Stimulated activated memory B cell treated with anti-CD40 and anti-IgM and Interleukin-4, amounts not matched to agents 10 μg/mL and 1 μg/mL and 100 μg/mL, for 72 hours (primary cell): ENCODE results near the gene RGN.
A peak's percentile ranks its signal among the peaks of the same experiment; 100 is the strongest.
"Not testable (repeated sequence)": the region's sequence is repeated elsewhere in the genome, so short reads cannot be mapped to it uniquely, and the experiment has no call there.

Source experiments
- ATAC-seq: fragments of 150-1000 bp; cut with Tn5 transposase; 2 replicates; pipeline ENCODE4 v1.10.0; 2021
- H3K27ac Mint-ChIP-seq: one replicate; pipeline ENCODE4 v1.8.0; 2022; ENCODE audit warnings: mild to moderate bottlenecking, mixed read lengths
- H3K27me3 Mint-ChIP-seq: one replicate; pipeline ENCODE4 v1.8.0; 2022; ENCODE audit warnings: mixed read lengths
- H3K36me3 Mint-ChIP-seq: one replicate; pipeline ENCODE4 v1.8.0; 2022; ENCODE audit warnings: mixed read lengths
- H3K4me1 Mint-ChIP-seq: one replicate; pipeline ENCODE4 v1.8.0; 2022; ENCODE audit warnings: mixed read lengths
- H3K4me3 Mint-ChIP-seq: one replicate; pipeline ENCODE4 v1.8.0; 2022; ENCODE audit warnings: mild to moderate bottlenecking, moderate library complexity, mixed read lengths
- H3K9me3 Mint-ChIP-seq: one replicate; pipeline ENCODE4 v1.8.0; 2022; ENCODE audit warnings: mixed read lengths

The RGN gene

GRCh38 chrX:47098338-47099094 lies 20.3 kb downstream of the RGN start:
- Mint-ChIP-seq H3K36me3 (peaks cover 8% of the 10 kb centered on the region), H3K4me3 (no peak overlapping the region), H3K9me3 (no peaks in the 10 kb centered on the region), H3K27me3 (no peaks in the 10 kb centered on the region), H3K4me1 (no peaks in the 10 kb centered on the region), H3K27ac (no peak overlapping the region)
- ATAC-seq: no peak

GRCh38 chrX:47101206-47101605 lies 23.0 kb downstream of the RGN start:
- Mint-ChIP-seq H3K4me1 (no peaks in the 10 kb centered on the region), H3K9me3 (no peaks in the 10 kb centered on the region), H3K27ac (no peak overlapping the region), H3K27me3 (no peaks in the 10 kb centered on the region), H3K4me3 (no peak overlapping the region), H3K36me3 (peaks cover 8% of the 10 kb centered on the region)
- ATAC-seq: no peak

- not testable (repeated sequence) for H3K4me1 Mint-ChIP-seq, H3K27me3 Mint-ChIP-seq, H3K27ac Mint-ChIP-seq, H3K4me3 Mint-ChIP-seq, ATAC-seq, H3K9me3 Mint-ChIP-seq, H3K36me3 Mint-ChIP-seq
Measured at GRCh38 chrX:47110936-47111615, 32.8 kb downstream of the RGN start.

GRCh38 chrX:47112316-47112954 lies 34.2 kb downstream of the RGN start:
- no peaks in the 10 kb centered on the region for H3K27me3 Mint-ChIP-seq
- H3K9me3 Mint-ChIP-seq: no peaks in the 10 kb centered on the region
- no peak overlapping the region for H3K4me3 Mint-ChIP-seq
- H3K27ac Mint-ChIP-seq: no peak overlapping the region
- no peaks in the 10 kb centered on the region for H3K4me1 Mint-ChIP-seq
- no peak for ATAC-seq
- H3K36me3 Mint-ChIP-seq: no peaks in the 10 kb centered on the region

- not testable (repeated sequence) for H3K27ac Mint-ChIP-seq, H3K27me3 Mint-ChIP-seq, H3K4me3 Mint-ChIP-seq, ATAC-seq, H3K36me3 Mint-ChIP-seq, H3K4me1 Mint-ChIP-seq, H3K9me3 Mint-ChIP-seq
Measured at GRCh38 chrX:47116551-47117110, 38.4 kb downstream of the RGN start.

- not testable (repeated sequence) for H3K9me3 Mint-ChIP-seq, H3K27me3 Mint-ChIP-seq, H3K36me3 Mint-ChIP-seq, H3K4me1 Mint-ChIP-seq, H3K27ac Mint-ChIP-seq, ATAC-seq, H3K4me3 Mint-ChIP-seq
Measured at GRCh38 chrX:47124466-47124865, 46.2 kb downstream of the RGN start.

GRCh38 chrX:47129157-47129898 lies 51.1 kb downstream of the RGN start:
- Mint-ChIP-seq H3K36me3 (no peaks in the 10 kb centered on the region), H3K4me1 (no peaks in the 10 kb centered on the region), H3K27ac (peak overlapping the region; percentile 95), H3K4me3 (peak overlapping the region; percentile 99), H3K9me3 (no peaks in the 10 kb centered on the region), H3K27me3 (no peaks in the 10 kb centered on the region)
- peak; percentile 100 for ATAC-seq

- Mint-ChIP-seq H3K27ac (peak overlapping the region; percentile 95), H3K9me3 (no peaks in the 10 kb centered on the region), H3K4me3 (peak overlapping the region; percentile 99), H3K27me3 (no peaks in the 10 kb centered on the region), H3K36me3 (no peaks in the 10 kb centered on the region), H3K4me1 (no peaks in the 10 kb centered on the region)
- ATAC-seq: no peak
Measured at GRCh38 chrX:47129899-47130358, 51.7 kb downstream of the RGN start.

GRCh38 chrX:47133493-47133892 lies 55.2 kb downstream of the RGN start:
- no peaks in the 10 kb centered on the region for H3K4me1 Mint-ChIP-seq
- H3K36me3 Mint-ChIP-seq: no peaks in the 10 kb centered on the region
- H3K27me3 Mint-ChIP-seq: no peaks in the 10 kb centered on the region
- ATAC-seq: no peak
- H3K4me3 Mint-ChIP-seq: no peak overlapping the region
- no peak overlapping the region for H3K27ac Mint-ChIP-seq
- H3K9me3 Mint-ChIP-seq: no peaks in the 10 kb centered on the region

GRCh38 chrX:47135650-47136049 lies 57.4 kb downstream of the RGN start:
- H3K27ac Mint-ChIP-seq, H3K27me3 Mint-ChIP-seq, H3K4me3 Mint-ChIP-seq, ATAC-seq, H3K4me1 Mint-ChIP-seq, H3K9me3 Mint-ChIP-seq, H3K36me3 Mint-ChIP-seq: not testable (repeated sequence)

- Mint-ChIP-seq H3K4me3 (no peak overlapping the region), H3K4me1 (peaks cover 16% of the 10 kb centered on the region), H3K27ac (no peak overlapping the region), H3K9me3 (no peaks in the 10 kb centered on the region), H3K27me3 (no peaks in the 10 kb centered on the region), H3K36me3 (peaks cover 18% of the 10 kb centered on the region)
- ATAC-seq: no peak
Measured at GRCh38 chrX:47138171-47138570, 59.9 kb downstream of the RGN start.
